HG03139 (cell line): Measurements from ENCODE around the gene NUP50.

Experiments
- ATAC-seq: cut with Tn5 transposase; IDR thresholded peaks from one replicate; pipeline ENCODE4 v1.9.1; 2021; ENCODE audit not compliant: unreplicated experiment

NUP50 gene

GRCh38 chr22:45227645-45228400, 64.1 kb downstream of the NUP50 start:
- no peak for ATAC-seq

GRCh38 chr22:45228401-45228754, 64.7 kb downstream of the NUP50 start:
- no peak for ATAC-seq

GRCh38 chr22:45229181-45229580, 65.5 kb downstream of the NUP50 start:
- ATAC-seq = no peak

GRCh38 chr22:45230026-45230721, 66.4 kb downstream of the NUP50 start:
- no peak for ATAC-seq

- no peak for ATAC-seq
Observed at GRCh38 chr22:45231293-45231692, 67.6 kb downstream of the NUP50 start.

- ATAC-seq = no peak
Observed at GRCh38 chr22:45233386-45233785, 69.7 kb downstream of the NUP50 start.

- no peak for ATAC-seq
Observed at GRCh38 chr22:45233827-45234226, 70.1 kb downstream of the NUP50 start.

- peak; percentile 61 for ATAC-seq
Observed at GRCh38 chr22:45235101-45235777, 71.5 kb downstream of the NUP50 start.

GRCh38 chr22:45235851-45236342, 72.2 kb downstream of the NUP50 start:
- peak; percentile 10 for ATAC-seq

GRCh38 chr22:45237065-45237990, 73.6 kb downstream of the NUP50 start:
- no peak for ATAC-seq
